Measurements from ENCODE around the gene SLC35B3.
"Not testable (repeated sequence)": the region's sequence is repeated elsewhere in the genome, so short reads cannot be mapped to it uniquely, and the experiment has no call there.

The SLC35B3 gene

GRCh38 chr6:8442150-8442549 is 6.8 kb upstream of the SLC35B3 start:
- TF ChIP-seq POLR2A (IDR thresholded peaks at IDR 0.05; ENCODE audit: low read depth, low read length), result no peak
- TF ChIP-seq POU2F2 (IDR thresholded peaks at IDR 0.05; ENCODE audit: low read depth, low read length), result no peak
- no peak for TF ChIP-seq SPI1 (IDR thresholded peaks at IDR 0.05; ENCODE audit: low read depth, low read length)
- no peak for TF ChIP-seq PAX5 (IDR thresholded peaks at IDR 0.05; ENCODE audit: insufficient read depth, low read length, severe bottlenecking)
- DNase-seq (ENCODE audit: insufficient read length, low spot score), result no peak
- no peak for FAIRE-seq

DNA sequence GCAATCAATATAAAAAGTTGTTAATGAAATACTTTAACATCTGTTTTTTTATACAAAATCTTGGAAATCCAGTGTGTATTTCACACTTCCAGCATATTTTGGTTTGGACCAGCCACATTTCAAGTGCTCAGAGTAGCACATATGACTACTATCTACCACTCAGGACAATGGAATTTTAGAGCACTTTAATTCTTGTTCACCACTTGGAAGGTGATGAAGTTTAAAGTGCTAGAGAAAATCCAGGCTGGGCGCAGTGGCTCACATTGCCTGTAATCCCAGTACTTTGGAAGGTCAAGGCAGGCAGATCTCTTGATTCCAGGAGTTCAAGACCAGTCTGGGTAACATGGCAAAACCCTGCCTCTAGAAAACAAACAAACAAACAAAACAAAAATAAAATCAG is 6.1 kb upstream of the SLC35B3 start:
- DNase-seq (ENCODE audit: insufficient read length, low spot score) (no peak), FAIRE-seq (no peak)
- TF ChIP-seq POU2F2 (IDR thresholded peaks at IDR 0.05; ENCODE audit: low read depth, low read length) (no peak), SPI1 (IDR thresholded peaks at IDR 0.05; ENCODE audit: low read depth, low read length) (no peak), PAX5 (IDR thresholded peaks at IDR 0.05; ENCODE audit: insufficient read depth, low read length, severe bottlenecking) (no peak), POLR2AphosphoS5 (IDR thresholded peaks at IDR 0.05; ENCODE audit: low read depth, low read length) (no peak), TAF1 (IDR thresholded peaks at IDR 0.05; ENCODE audit: low read depth, low read length) (no peak), POLR2A (IDR thresholded peaks at IDR 0.05; ENCODE audit: low read depth, low read length) (no peak)

- DNase-seq (ENCODE audit: insufficient read length, low spot score), result no peak
- no peak for FAIRE-seq
Observed at GRCh38 chr6:8439601-8440268, 4.4 kb upstream of the SLC35B3 start.

GRCh38 chr6:8437813-8438212 is 2.5 kb upstream of the SLC35B3 start:
- DNase-seq (ENCODE audit: insufficient read length, low spot score), result no peak
- no peak for TF ChIP-seq SPI1 (IDR thresholded peaks at IDR 0.05; ENCODE audit: low read depth, low read length)
- TF ChIP-seq PAX5 (IDR thresholded peaks at IDR 0.05; ENCODE audit: insufficient read depth, low read length, severe bottlenecking), result no peak
- no peak for TF ChIP-seq TAF1 (IDR thresholded peaks at IDR 0.05; ENCODE audit: low read depth, low read length)
- no peak for TF ChIP-seq POLR2AphosphoS5 (IDR thresholded peaks at IDR 0.05; ENCODE audit: low read depth, low read length)
- no peak for TF ChIP-seq POU2F2 (IDR thresholded peaks at IDR 0.05; ENCODE audit: low read depth, low read length)
- no peak for TF ChIP-seq POLR2A (IDR thresholded peaks at IDR 0.05; ENCODE audit: low read depth, low read length)
- FAIRE-seq, result no peak

More at GRCh38 chr6:8439601-8440268, 4.4 kb upstream of the SLC35B3 start:
- TF ChIP-seq POLR2A (IDR thresholded peaks at IDR 0.05; ENCODE audit: low read depth, low read length) (no peak), PAX5 (IDR thresholded peaks at IDR 0.05; ENCODE audit: insufficient read depth, low read length, severe bottlenecking) (no peak), TAF1 (IDR thresholded peaks at IDR 0.05; ENCODE audit: low read depth, low read length) (no peak), POLR2AphosphoS5 (IDR thresholded peaks at IDR 0.05; ENCODE audit: low read depth, low read length) (no peak), POU2F2 (IDR thresholded peaks at IDR 0.05; ENCODE audit: low read depth, low read length) (no peak), SPI1 (IDR thresholded peaks at IDR 0.05; ENCODE audit: low read depth, low read length) (no peak)

DNA sequence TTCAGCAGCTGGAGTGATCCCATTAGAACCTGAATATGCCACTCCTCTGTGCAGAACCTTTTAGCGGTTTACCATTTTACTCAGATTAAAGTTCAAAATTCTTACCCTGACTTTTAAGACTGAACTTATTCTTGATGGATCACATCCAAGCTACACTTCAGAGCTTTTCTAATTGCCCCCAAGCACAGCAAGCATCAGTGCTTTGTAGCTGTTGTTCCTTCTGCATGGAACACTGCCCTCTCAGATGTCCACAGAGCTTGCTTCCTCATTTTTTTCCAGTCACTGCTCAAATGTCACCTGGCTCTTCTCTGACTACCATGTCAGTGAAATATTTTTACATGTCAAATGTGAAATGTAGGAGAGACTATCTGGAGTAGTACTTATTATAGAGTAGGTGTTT is 1.6 kb upstream of the SLC35B3 start:
- TF ChIP-seq POU2F2 (IDR thresholded peaks at IDR 0.05; ENCODE audit: low read depth, low read length) (no peak), PAX5 (IDR thresholded peaks at IDR 0.05; ENCODE audit: insufficient read depth, low read length, severe bottlenecking) (no peak), TAF1 (IDR thresholded peaks at IDR 0.05; ENCODE audit: low read depth, low read length) (no peak), POLR2A (IDR thresholded peaks at IDR 0.05; ENCODE audit: low read depth, low read length) (no peak), POLR2AphosphoS5 (IDR thresholded peaks at IDR 0.05; ENCODE audit: low read depth, low read length) (no peak), SPI1 (IDR thresholded peaks at IDR 0.05; ENCODE audit: low read depth, low read length) (no peak)
- no peak for FAIRE-seq
- DNase-seq (ENCODE audit: insufficient read length, low spot score), result no peak

GRCh38 chr6:8435845-8436168 is 462 bp upstream of the SLC35B3 start:
- FAIRE-seq (peak; percentile 5), DNase-seq (ENCODE audit: insufficient read length, low spot score) (no peak)
- no peak for TF ChIP-seq PAX5 (IDR thresholded peaks at IDR 0.05; ENCODE audit: insufficient read depth, low read length, severe bottlenecking)
- TF ChIP-seq POLR2A (IDR thresholded peaks at IDR 0.05; ENCODE audit: low read depth, low read length), result no peak
- no peak for TF ChIP-seq POU2F2 (IDR thresholded peaks at IDR 0.05; ENCODE audit: low read depth, low read length)
- no peak for TF ChIP-seq TAF1 (IDR thresholded peaks at IDR 0.05; ENCODE audit: low read depth, low read length)
- TF ChIP-seq POLR2AphosphoS5 (IDR thresholded peaks at IDR 0.05; ENCODE audit: low read depth, low read length), result no peak
- TF ChIP-seq SPI1 (IDR thresholded peaks at IDR 0.05; ENCODE audit: low read depth, low read length), result no peak

DNA sequence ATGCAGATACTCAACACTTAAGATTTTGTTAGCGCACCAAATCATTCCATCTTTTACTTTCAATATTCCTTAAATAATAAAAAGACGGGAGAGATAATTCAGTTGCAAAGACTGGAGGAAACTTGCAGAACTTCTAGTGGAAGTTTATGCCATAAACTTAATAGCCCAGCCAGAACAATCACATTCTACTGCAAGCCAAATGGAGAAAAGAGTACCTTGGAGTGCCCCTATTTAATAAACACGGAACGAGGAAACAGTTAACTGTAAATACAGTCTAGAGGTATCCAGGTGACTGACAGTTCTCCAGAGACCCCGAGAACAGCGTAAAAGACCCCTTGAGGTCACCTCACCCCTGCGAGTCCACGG is 635 bp downstream of the SLC35B3 start:
- peak; percentile 0 for DNase-seq (ENCODE audit: insufficient read length, low spot score)
- no peak for TF ChIP-seq POU2F2 (IDR thresholded peaks at IDR 0.05; ENCODE audit: low read depth, low read length)
- no peak for TF ChIP-seq TAF1 (IDR thresholded peaks at IDR 0.05; ENCODE audit: low read depth, low read length)
- TF ChIP-seq SPI1 (IDR thresholded peaks at IDR 0.05; ENCODE audit: low read depth, low read length), result no peak
- no peak for TF ChIP-seq POLR2A (IDR thresholded peaks at IDR 0.05; ENCODE audit: low read depth, low read length)
- no peak for TF ChIP-seq POLR2AphosphoS5 (IDR thresholded peaks at IDR 0.05; ENCODE audit: low read depth, low read length)
- no peak for TF ChIP-seq PAX5 (IDR thresholded peaks at IDR 0.05; ENCODE audit: insufficient read depth, low read length, severe bottlenecking)
- peak; percentile 20 for FAIRE-seq

- TF ChIP-seq TAF1 (IDR thresholded peaks at IDR 0.05; ENCODE audit: low read depth, low read length), result no peak
- no peak for TF ChIP-seq POLR2AphosphoS5 (IDR thresholded peaks at IDR 0.05; ENCODE audit: low read depth, low read length)
- TF ChIP-seq POLR2A (IDR thresholded peaks at IDR 0.05; ENCODE audit: low read depth, low read length), result no peak
- no peak for TF ChIP-seq PAX5 (IDR thresholded peaks at IDR 0.05; ENCODE audit: insufficient read depth, low read length, severe bottlenecking)
- TF ChIP-seq POU2F2 (IDR thresholded peaks at IDR 0.05; ENCODE audit: low read depth, low read length), result no peak
- no peak for TF ChIP-seq SPI1 (IDR thresholded peaks at IDR 0.05; ENCODE audit: low read depth, low read length)
- DNase-seq (ENCODE audit: insufficient read length, low spot score) (no peak), FAIRE-seq (no peak)
Observed at GRCh38 chr6:8432614-8433013, 2.7 kb downstream of the SLC35B3 start.

DNA sequence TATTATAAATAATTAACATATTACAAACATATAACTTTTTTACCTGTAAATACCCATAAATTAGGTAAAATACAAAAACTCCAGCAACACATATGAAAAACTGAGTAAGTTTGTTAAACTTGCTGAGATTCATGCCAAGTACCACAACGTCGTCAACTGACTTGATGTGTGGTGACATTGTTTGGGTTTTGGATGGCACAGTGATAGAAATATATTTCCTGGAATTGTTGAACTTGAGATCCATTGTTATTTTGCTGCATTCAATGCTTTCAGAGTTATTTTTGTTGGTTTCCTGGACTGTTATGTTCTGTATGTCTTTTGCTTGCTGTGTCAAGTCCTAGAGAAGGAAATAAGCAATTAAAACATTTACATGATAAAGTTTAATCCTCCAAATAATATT is 5.5 kb downstream of the SLC35B3 start:
- FAIRE-seq (no peak), DNase-seq (ENCODE audit: insufficient read length, low spot score) (no peak)
- TF ChIP-seq PAX5 (IDR thresholded peaks at IDR 0.05; ENCODE audit: insufficient read depth, low read length, severe bottlenecking) (no peak), POLR2A (IDR thresholded peaks at IDR 0.05; ENCODE audit: low read depth, low read length) (no peak), POU2F2 (IDR thresholded peaks at IDR 0.05; ENCODE audit: low read depth, low read length) (no peak), SPI1 (IDR thresholded peaks at IDR 0.05; ENCODE audit: low read depth, low read length) (no peak), TAF1 (IDR thresholded peaks at IDR 0.05; ENCODE audit: low read depth, low read length) (no peak), POLR2AphosphoS5 (IDR thresholded peaks at IDR 0.05; ENCODE audit: low read depth, low read length) (no peak)

- FAIRE-seq, result peak; percentile 16
- DNase-seq (ENCODE audit: insufficient read length, low spot score), result not testable (repeated sequence)
Observed at GRCh38 chr6:8426544-8426943, 8.8 kb downstream of the SLC35B3 start.
